A549 (cell line): Measurements from ENCODE around the gene PHF2. TPM values are rescaled to one million over a fixed set of nuclear protein-coding genes. Genes with fewer than 3 reads are reported as not detected.

Experiments
- ATAC-seq, 2 experiments: fragments of 200-7000 bp in 1 of 2; fragments of >200 bp in 1 of 2; cut with Nextera tagmentation in 1 of 2; cut with Tn5 transposase in 1 of 2; 3 replicates each; pipeline versions ENCODE4 v1.8.0 to v1.9.1; 2018 to 2020; ENCODE audit warnings: mild to moderate bottlenecking in 1 of 2, moderate library complexity in 1 of 2
- CTCF ChIA-PET: fragments of 300-600 bp; sonication (Branson Sonifier 250); formaldehyde crosslinking; extraction: SDS; loops from one replicate; lab custom pipeline; 2021; ENCODE audit warnings: antibody characterized with exemption, inconsistent platforms; lab: Yijun Ruan, JAX
- POLR2A ChIA-PET: fragments of 350-600 bp; formaldehyde crosslinking; extraction: SDS; loops from one replicate; lab custom pipeline; 2021; ENCODE audit warnings: antibody characterized with exemption, inconsistent platforms; lab: Yijun Ruan, JAX
- DNase-seq, 2 experiments: peaks; one replicate each; pipeline versions ENCODE4 v3.0.0 to v3.0.0-alpha.2; 2011 to 2016; ENCODE audit warnings: low read depth in 1 of 2, low spot score in 1 of 2
- FAIRE-seq: peaks from 2 replicates; lab custom pipeline; 2011; peaks lifted over from hg19 to GRCh38; lab: Jason Lieb, UNC
- H3K27ac ChIP-seq, 2 experiments: fragments of >200 bp; sonication (Bioruptor Twin); formaldehyde crosslinking; 3 replicates each; pipeline ENCODE4 v1.5.1; 2016 to 2017
- H3K4me1 ChIP-seq: fragments of >200 bp; sonication (Bioruptor Twin); formaldehyde crosslinking; 3 replicates; pipeline ENCODE4 v1.6.1; 2016
- H3K4me2 ChIP-seq: fragments of >200 bp; sonication (Bioruptor Twin); formaldehyde crosslinking; 3 replicates; pipeline ENCODE4 v1.6.1; 2016
- H3K4me3 ChIP-seq: fragments of >200 bp; sonication (Bioruptor Twin); formaldehyde crosslinking; 3 replicates; pipeline ENCODE4 v1.5.1; 2016
- H3K9me3 ChIP-seq: fragments of >200 bp; sonication (Bioruptor Twin); formaldehyde crosslinking; 3 replicates; pipeline ENCODE4 v1.6.1; 2016
- CHD4 ChIP-seq: fragments of 200-600 bp; sonication (generic); IDR thresholded peaks from 2 replicates; pipeline ENCODE4 v1.6.1; 2016; ENCODE audit warnings: antibody characterized with exemption, mild to moderate bottlenecking, borderline replicate concordance
- EHMT2 ChIP-seq: fragments of 200-600 bp; sonication (generic); IDR thresholded peaks from 2 replicates; pipeline ENCODE4 v1.6.1; 2016; ENCODE audit warnings: antibody characterized with exemption, low read depth, mild to moderate bottlenecking, moderate library complexity
- FOSL2 ChIP-seq, 2 experiments: fragments of 450-650 bp in 1 of 2; fragments of >200 bp in 1 of 2; sonication (Bioruptor Twin) in 1 of 2; formaldehyde crosslinking; IDR thresholded peaks; 2 replicates each; pipeline versions ENCODE4 v1.5.0 to v1.6.1; 2016 to 2020; ENCODE audit warnings: mild to moderate bottlenecking in 1 of 2, moderate library complexity in 1 of 2
- FOXS1 ChIP-seq: fragments of 250-450 bp; sonication (Bioruptor Pico); IDR thresholded peaks from 2 replicates; pipeline ENCODE4 v1.5.0; 2020; ENCODE audit warnings: mild to moderate bottlenecking, moderate library complexity
- HDAC2 ChIP-seq: fragments of 200-600 bp; sonication (generic); IDR thresholded peaks from 2 replicates; pipeline ENCODE4 v1.6.1; 2016
- KDM1A ChIP-seq: fragments of 200-600 bp; sonication (generic); IDR thresholded peaks from 2 replicates; pipeline ENCODE4 v1.6.1; 2016; ENCODE audit warnings: low read depth, mild to moderate bottlenecking
- MAFK ChIP-seq: fragments of 450-650 bp; IDR thresholded peaks from 2 replicates; pipeline ENCODE4 v1.6.1; 2014; ENCODE audit not compliant: partially characterized antibody
- NFE2L2 ChIP-seq: fragments of 150-350 bp; conservative IDR thresholded peaks from 2 replicates; pipeline ENCODE4 v1.6.1; 2014; ENCODE audit warnings: low read length
- NPAS2 ChIP-seq: fragments of 250-450 bp; sonication (Bioruptor Pico); IDR thresholded peaks from 2 replicates; pipeline ENCODE4 v1.8.0; 2022; ENCODE audit warnings: mild to moderate bottlenecking, moderate library complexity, borderline replicate concordance
- POLR2A ChIP-seq: IDR thresholded peaks from 2 replicates; pipeline ENCODE4 v1.6.1; 2012; ENCODE audit warnings: mild to moderate bottlenecking, low read length
- RAD21 ChIP-seq, 2 experiments: fragments of >200 bp in 1 of 2; sonication (Bioruptor Twin) in 1 of 2; formaldehyde crosslinking in 1 of 2; IDR thresholded peaks in 1 of 2; conservative IDR thresholded peaks in 1 of 2; 2 replicates in 1 of 2; 3 replicates in 1 of 2; pipeline ENCODE4 v1.6.1; 2012 to 2018; ENCODE audit warnings: inconsistent platforms in 1 of 2
- SREBF2 ChIP-seq: fragments of 450-650 bp; IDR thresholded peaks from 2 replicates; pipeline ENCODE4 v1.6.1; 2014; ENCODE audit warnings: mild to moderate bottlenecking, moderate library complexity
- TP53 ChIP-seq: fragments of 250-450 bp; sonication (Bioruptor Pico); IDR thresholded peaks from 2 replicates; pipeline ENCODE4 v1.5.0; 2021; ENCODE audit warnings: mild to moderate bottlenecking, moderate library complexity
- ZSCAN20 ChIP-seq: fragments of 250-450 bp; sonication (Bioruptor Pico); IDR thresholded peaks from 2 replicates; pipeline ENCODE4 v1.8.0; 2022; ENCODE audit warnings: mild to moderate bottlenecking, moderate library complexity
- WGBS: methylation state at CpG from one replicate; pipeline ENCODE4 v1.1.6; 2017; ENCODE audit errors: missing lambda C conversion rate; 5-methylcytosine and 5-hydroxymethylcytosine counted together
- polyA plus RNA-seq, 4 experiments: library from polyadenylated mRNA; depleted of rRNA in 3 of 4; stranded (reverse); fragments of >200 nt; fragmentation: RNase III in 1 of 4; extraction: RNeasy Plus Mini Kit Qiagen cat#74134 plus additional on column Dnase treatment in 1 of 4; gene quantifications; 2 replicates in 3 of 4; 3 replicates in 1 of 4; pipeline ENCODE4 v1.2.3, GENCODE V29; 2011 to 2017
- TF ChIP-seq, protein P1 (sequence below): fragments of 150-350 bp; IDR thresholded peaks from 2 replicates; pipeline ENCODE4 v1.6.1; 2014; ENCODE audit warnings: low read depth, mild to moderate bottlenecking, low read length
- TF ChIP-seq, protein P2 (sequence below): fragments of >200 bp; sonication (Bioruptor Twin); formaldehyde crosslinking; IDR thresholded peaks from 2 replicates; pipeline ENCODE4 v1.6.1; 2016
- TF ChIP-seq, protein P3 (sequence below): fragments of 250-450 bp; sonication (Bioruptor Pico); IDR thresholded peaks from 2 replicates; pipeline ENCODE4 v1.5.0; 2020; ENCODE audit warnings: low read depth, mild to moderate bottlenecking, moderate library complexity
- TF ChIP-seq, protein P4 (sequence below): fragments of >200 bp; sonication (Bioruptor Twin); formaldehyde crosslinking; IDR thresholded peaks from 3 replicates; pipeline ENCODE4 v1.6.1; 2016

The PHF2 gene
- polyA plus RNA-seq, 2 of the 4 experiments (the other 2 are of a cell fraction): 9.6 to 12.2 TPM

DNA sequence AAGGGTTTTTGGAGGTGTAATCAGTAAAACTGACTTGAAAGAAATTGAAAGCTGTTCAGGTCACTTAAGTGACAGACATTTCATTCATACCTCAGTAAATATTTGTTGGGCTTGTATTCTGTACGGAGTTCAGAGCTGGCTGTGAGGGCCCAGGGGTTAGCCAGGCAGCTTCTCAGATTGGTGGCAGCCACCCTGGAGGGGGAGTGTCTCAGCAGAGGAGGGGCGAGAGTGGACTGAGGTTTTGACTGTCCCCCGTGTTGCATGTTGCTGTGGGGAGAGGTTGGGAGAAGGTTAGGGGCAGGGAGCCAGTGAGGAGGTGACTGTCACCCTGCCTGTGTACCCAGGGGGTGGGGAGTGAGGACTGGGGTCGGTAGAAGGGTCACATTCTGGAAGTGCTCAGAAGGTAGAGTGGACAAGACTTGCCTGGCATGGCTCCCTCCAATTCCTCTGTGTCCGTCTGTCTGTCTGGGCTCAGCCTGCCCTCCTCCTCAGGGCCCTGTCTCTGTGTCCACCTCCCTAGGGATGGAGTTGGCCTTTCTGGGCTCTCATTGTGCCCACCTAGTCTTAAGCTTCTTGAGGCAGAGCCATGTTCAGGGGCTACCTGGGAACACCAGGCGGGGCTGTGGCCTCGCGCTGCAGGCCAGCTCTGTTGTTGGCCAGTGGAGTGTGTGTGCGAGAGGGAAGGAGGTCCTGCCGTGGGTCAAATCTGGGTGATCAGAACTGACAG is 4.4 kb downstream of the PHF2 start (continued):
- TF ChIP-seq, protein P1, sequence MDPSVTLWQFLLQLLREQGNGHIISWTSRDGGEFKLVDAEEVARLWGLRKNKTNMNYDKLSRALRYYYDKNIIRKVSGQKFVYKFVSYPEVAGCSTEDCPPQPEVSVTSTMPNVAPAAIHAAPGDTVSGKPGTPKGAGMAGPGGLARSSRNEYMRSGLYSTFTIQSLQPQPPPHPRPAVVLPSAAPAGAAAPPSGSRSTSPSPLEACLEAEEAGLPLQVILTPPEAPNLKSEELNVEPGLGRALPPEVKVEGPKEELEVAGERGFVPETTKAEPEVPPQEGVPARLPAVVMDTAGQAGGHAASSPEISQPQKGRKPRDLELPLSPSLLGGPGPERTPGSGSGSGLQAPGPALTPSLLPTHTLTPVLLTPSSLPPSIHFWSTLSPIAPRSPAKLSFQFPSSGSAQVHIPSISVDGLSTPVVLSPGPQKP: no peak
- TF ChIP-seq FOSL2 (IDR thresholded peaks at IDR 0.05) (no peak), FOSL2 (CRISPR knock-in tag; IDR thresholded peaks at IDR 0.05) (no peak), POLR2A (no peak), FOXS1 (CRISPR knock-in tag) (no peak)

DNA sequence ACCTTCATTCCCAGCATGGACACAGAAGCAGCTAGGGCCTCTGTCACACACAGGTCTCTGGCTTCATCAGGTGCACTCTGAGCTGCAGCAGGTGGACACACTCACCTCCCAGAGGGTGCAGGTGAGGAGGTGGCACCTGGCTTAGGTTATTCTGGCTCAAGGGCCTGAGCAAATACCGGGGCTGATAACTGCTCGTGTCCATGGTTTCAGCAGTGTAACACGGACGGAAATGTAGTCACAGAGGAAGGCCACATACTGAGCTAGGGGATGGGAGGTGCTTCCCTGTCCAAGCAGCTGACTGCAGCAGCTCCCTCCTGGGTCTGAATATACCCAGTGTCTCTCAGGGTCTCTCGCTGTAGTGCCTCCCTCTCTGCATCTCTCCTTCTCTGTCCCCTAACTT is 5.7 kb downstream of the PHF2 start:
- ChIA-PET CTCF (interaction anchor here (2.0 kb wide), 1 partner anchor 16 kb away, joined by 7 read pairs; no protein-coding TSS in a partner anchor), POLR2A (interaction anchor here (1.1 kb wide), 1 partner anchor 16 kb away, joined by 3 read pairs; no protein-coding TSS in a partner anchor)
- no peak overlapping the region for H3K4me2 ChIP-seq
- no peak for TF ChIP-seq NFE2L2
- TF ChIP-seq, protein P2, sequence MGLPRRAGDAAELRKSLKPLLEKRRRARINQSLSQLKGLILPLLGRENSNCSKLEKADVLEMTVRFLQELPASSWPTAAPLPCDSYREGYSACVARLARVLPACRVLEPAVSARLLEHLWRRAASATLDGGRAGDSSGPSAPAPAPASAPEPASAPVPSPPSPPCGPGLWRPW: no peak
- TF ChIP-seq SREBF2: no peak
- TF ChIP-seq KDM1A: no peak
- TF ChIP-seq, protein P3, sequence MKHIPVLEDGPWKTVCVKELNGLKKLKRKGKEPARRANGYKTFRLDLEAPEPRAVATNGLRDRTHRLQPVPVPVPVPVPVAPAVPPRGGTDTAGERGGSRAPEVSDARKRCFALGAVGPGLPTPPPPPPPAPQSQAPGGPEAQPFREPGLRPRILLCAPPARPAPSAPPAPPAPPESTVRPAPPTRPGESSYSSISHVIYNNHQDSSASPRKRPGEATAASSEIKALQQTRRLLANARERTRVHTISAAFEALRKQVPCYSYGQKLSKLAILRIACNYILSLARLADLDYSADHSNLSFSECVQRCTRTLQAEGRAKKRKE (CRISPR knock-in tag): no peak
- TF ChIP-seq ZSCAN20 (CRISPR knock-in tag): no peak
- no peak; the same call in 1 of the 2 replicates for TF ChIP-seq POLR2A
- TF ChIP-seq, protein P1: no peak
- WGBS: 85% methylated on average over 5 of the region's 5 CpGs
- ATAC-seq: no peak
- H3K27ac ChIP-seq: no peak overlapping the region
- no peak for FAIRE-seq
- H3K4me3 ChIP-seq: no peak overlapping the region
- peaks cover 17% of the 10 kb centered on the region for H3K9me3 ChIP-seq
- peaks cover 8% of the 10 kb centered on the region for H3K4me1 ChIP-seq
- DNase-seq: no peak

DNA sequence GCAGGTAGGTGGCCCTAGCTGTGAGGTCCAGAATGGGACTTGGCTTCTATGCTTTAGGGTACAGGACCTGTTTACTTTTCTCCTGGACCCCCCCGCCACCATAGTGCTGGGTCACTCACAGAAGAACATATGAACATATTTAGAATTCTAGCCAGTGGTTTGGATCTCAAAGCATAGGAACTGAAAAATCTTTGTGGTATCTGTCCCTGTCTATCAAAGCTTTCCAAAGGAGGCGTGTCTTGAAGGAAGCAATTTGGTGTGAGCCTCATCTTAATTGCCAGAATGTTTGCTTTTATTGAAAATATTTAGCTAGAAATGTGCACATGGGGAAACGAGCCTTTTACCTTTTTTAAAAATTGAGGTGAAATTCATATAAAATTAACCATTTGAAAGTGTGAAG is 6.2 kb downstream of the PHF2 start:
- H3K9me3 ChIP-seq: peaks cover 17% of the 10 kb centered on the region
- H3K4me2 ChIP-seq: no peak overlapping the region
- ATAC-seq: no peak
- no peak overlapping the region for H3K4me3 ChIP-seq
- TF ChIP-seq MAFK (no peak), FOXS1 (CRISPR knock-in tag) (no peak), EHMT2 (no peak), ZSCAN20 (CRISPR knock-in tag) (no peak), NPAS2 (no peak), CHD4 (no peak), HDAC2 (no peak), RAD21 (conservative IDR thresholded peaks at IDR 0.05 in 1 of 2, IDR thresholded peaks at IDR 0.05 in 1 of 2) (no peak), TP53 (CRISPR knock-in tag) (no peak)
- TF ChIP-seq, protein P4, sequence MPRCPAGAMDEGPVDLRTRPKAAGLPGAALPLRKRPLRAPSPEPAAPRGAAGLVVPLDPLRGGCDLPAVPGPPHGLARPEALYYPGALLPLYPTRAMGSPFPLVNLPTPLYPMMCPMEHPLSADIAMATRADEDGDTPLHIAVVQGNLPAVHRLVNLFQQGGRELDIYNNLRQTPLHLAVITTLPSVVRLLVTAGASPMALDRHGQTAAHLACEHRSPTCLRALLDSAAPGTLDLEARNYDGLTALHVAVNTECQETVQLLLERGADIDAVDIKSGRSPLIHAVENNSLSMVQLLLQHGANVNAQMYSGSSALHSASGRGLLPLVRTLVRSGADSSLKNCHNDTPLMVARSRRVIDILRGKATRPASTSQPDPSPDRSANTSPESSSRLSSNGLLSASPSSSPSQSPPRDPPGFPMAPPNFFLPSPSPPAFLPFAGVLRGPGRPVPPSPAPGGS: no peak
- CTCF ChIA-PET: no interaction called here
- no peak overlapping the region for H3K27ac ChIP-seq
- 91% methylated on average over 3 of the region's 3 CpGs for WGBS
- no peak for DNase-seq
- FAIRE-seq: no peak
- POLR2A ChIA-PET: no interaction called here
- H3K4me1 ChIP-seq: peaks cover 8% of the 10 kb centered on the region
